Mesenchymal stem cell (in vitro differentiated cells and primary cell): Measurements from ENCODE around the gene EFHC1.

ENCODE experiments used
- DNase-seq: peaks from one replicate; pipeline ENCODE4 v3.0.0-alpha.2; 2013
- H2AFZ ChIP-seq: one replicate; pipeline ENCODE4 v1.6.1; 2013; ENCODE audit warnings: low read depth, mild to moderate bottlenecking, control low read depth, inconsistent platforms, low read length, moderate library complexity
- H2AK5ac ChIP-seq: 2 replicates; pipeline ENCODE4 v1.6.1; 2013; ENCODE audit warnings: low read length, moderate library complexity, mild to moderate bottlenecking, inconsistent platforms; ENCODE audit not compliant: severe bottlenecking
- H2BK120ac ChIP-seq: one replicate; pipeline ENCODE4 v1.6.1; 2013; ENCODE audit warnings: low read depth, mild to moderate bottlenecking, inconsistent platforms, low read length, moderate library complexity
- H2BK12ac ChIP-seq, 2 experiments: one replicate each; pipeline ENCODE4 v1.6.1; 2013; ENCODE audit warnings: inconsistent platforms in 2 of 2, low read length in 2 of 2, mild to moderate bottlenecking in 2 of 2, moderate library complexity in 2 of 2, control low read depth in 1 of 2
- H2BK15ac ChIP-seq: one replicate; pipeline ENCODE4 v1.6.1; 2013; ENCODE audit warnings: mild to moderate bottlenecking, low read depth, inconsistent platforms; ENCODE audit not compliant: poor library complexity, severe bottlenecking
- H2BK5ac ChIP-seq: 2 replicates; pipeline ENCODE4 v1.6.1; 2013; ENCODE audit warnings: low read depth, mild to moderate bottlenecking, low read length, control low read depth, inconsistent platforms; ENCODE audit not compliant: poor library complexity, severe bottlenecking
- H3K14ac ChIP-seq, 2 experiments: one replicate each; pipeline ENCODE4 v1.6.1; 2013; ENCODE audit warnings: inconsistent platforms in 2 of 2, low read length in 2 of 2, control low read depth in 1 of 2, mild to moderate bottlenecking in 1 of 2, moderate library complexity in 1 of 2
- H3K18ac ChIP-seq, 2 experiments: one replicate each; pipeline ENCODE4 v1.6.1; 2013; ENCODE audit warnings: inconsistent platforms in 2 of 2, low read length in 2 of 2, control low read depth in 1 of 2, low read depth in 1 of 2, mild to moderate bottlenecking in 1 of 2
- H3K23ac ChIP-seq, 2 experiments: one replicate each; pipeline ENCODE4 v1.6.1; 2013; ENCODE audit warnings: inconsistent platforms in 2 of 2, low read length in 2 of 2, mild to moderate bottlenecking in 2 of 2, moderate library complexity in 2 of 2, control low read depth in 1 of 2
- H3K27ac ChIP-seq: 2 replicates; pipeline ENCODE4 v1.5.1; 2013; ENCODE audit warnings: mild to moderate bottlenecking, moderate library complexity, low read length, control low read depth, inconsistent platforms; ENCODE audit not compliant: poor library complexity, severe bottlenecking
- H3K27me3 ChIP-seq, 2 experiments: 2 replicates each; pipeline versions ENCODE4 v1.6.1 to v1.7.0; 2013; ENCODE audit warnings: low read length in 2 of 2, mild to moderate bottlenecking in 2 of 2, moderate library complexity in 2 of 2, control low read depth in 1 of 2, inconsistent platforms in 1 of 2; ENCODE audit not compliant: control insufficient read depth in 1 of 2, insufficient read depth in 1 of 2
- H3K36me3 ChIP-seq, 2 experiments: 2 replicates each; pipeline versions ENCODE4 v1.6.1 to v1.7.0; 2013; ENCODE audit warnings: low read length in 2 of 2, control low read depth in 1 of 2, inconsistent platforms in 1 of 2, low read depth in 1 of 2, mild to moderate bottlenecking in 1 of 2; ENCODE audit not compliant: insufficient read depth in 2 of 2, control insufficient read depth in 1 of 2
- H3K4ac ChIP-seq, 2 experiments: one replicate each; pipeline ENCODE4 v1.6.1; 2013; ENCODE audit warnings: inconsistent platforms in 2 of 2, low read length in 2 of 2, mild to moderate bottlenecking in 2 of 2, moderate library complexity in 2 of 2, control low read depth in 1 of 2, low read depth in 1 of 2
- H3K4me1 ChIP-seq: 2 replicates; pipeline ENCODE4 v1.6.1; 2013; ENCODE audit warnings: low read depth, low read length, control low read depth; ENCODE audit not compliant: control insufficient read depth, insufficient read depth
- H3K4me2 ChIP-seq: 2 replicates; pipeline ENCODE4 v1.6.1; 2013; ENCODE audit warnings: low read length, mild to moderate bottlenecking, inconsistent platforms; ENCODE audit not compliant: poor library complexity, severe bottlenecking
- H3K4me3 ChIP-seq, 2 experiments: 2 replicates each; pipeline versions ENCODE4 v1.5.1 to v1.7.0; 2013; ENCODE audit warnings: low read length in 2 of 2, mild to moderate bottlenecking in 2 of 2, control low read depth in 1 of 2, low read depth in 1 of 2; ENCODE audit not compliant: insufficient read depth in 1 of 2
- H3K79me1 ChIP-seq: replicated peaks from 2 replicates; pipeline ENCODE4 v1.6.1; 2013; ENCODE audit warnings: mild to moderate bottlenecking, control low read depth, low read length, inconsistent platforms; ENCODE audit not compliant: poor library complexity, severe bottlenecking
- H3K9ac ChIP-seq: 2 replicates; pipeline ENCODE4 v1.7.0; 2013; ENCODE audit warnings: mild to moderate bottlenecking, low read length, moderate library complexity
- H3K9me3 ChIP-seq: 2 replicates; pipeline ENCODE4 v1.7.0; 2013; ENCODE audit warnings: mild to moderate bottlenecking, low read length; ENCODE audit not compliant: control insufficient read depth
- H4K8ac ChIP-seq: one replicate; pipeline ENCODE4 v1.6.1; 2013; ENCODE audit warnings: inconsistent platforms, mild to moderate bottlenecking, low read length, moderate library complexity
- H4K91ac ChIP-seq: one replicate; pipeline ENCODE4 v1.6.1; 2013; ENCODE audit warnings: mild to moderate bottlenecking, low read length, inconsistent platforms
- WGBS: methylation state at CpG from one replicate; pipeline ENCODE4 v1.1.7; 2013; ENCODE audit warnings: mixed read lengths; 5-methylcytosine and 5-hydroxymethylcytosine counted together

EFHC1 gene

DNA sequence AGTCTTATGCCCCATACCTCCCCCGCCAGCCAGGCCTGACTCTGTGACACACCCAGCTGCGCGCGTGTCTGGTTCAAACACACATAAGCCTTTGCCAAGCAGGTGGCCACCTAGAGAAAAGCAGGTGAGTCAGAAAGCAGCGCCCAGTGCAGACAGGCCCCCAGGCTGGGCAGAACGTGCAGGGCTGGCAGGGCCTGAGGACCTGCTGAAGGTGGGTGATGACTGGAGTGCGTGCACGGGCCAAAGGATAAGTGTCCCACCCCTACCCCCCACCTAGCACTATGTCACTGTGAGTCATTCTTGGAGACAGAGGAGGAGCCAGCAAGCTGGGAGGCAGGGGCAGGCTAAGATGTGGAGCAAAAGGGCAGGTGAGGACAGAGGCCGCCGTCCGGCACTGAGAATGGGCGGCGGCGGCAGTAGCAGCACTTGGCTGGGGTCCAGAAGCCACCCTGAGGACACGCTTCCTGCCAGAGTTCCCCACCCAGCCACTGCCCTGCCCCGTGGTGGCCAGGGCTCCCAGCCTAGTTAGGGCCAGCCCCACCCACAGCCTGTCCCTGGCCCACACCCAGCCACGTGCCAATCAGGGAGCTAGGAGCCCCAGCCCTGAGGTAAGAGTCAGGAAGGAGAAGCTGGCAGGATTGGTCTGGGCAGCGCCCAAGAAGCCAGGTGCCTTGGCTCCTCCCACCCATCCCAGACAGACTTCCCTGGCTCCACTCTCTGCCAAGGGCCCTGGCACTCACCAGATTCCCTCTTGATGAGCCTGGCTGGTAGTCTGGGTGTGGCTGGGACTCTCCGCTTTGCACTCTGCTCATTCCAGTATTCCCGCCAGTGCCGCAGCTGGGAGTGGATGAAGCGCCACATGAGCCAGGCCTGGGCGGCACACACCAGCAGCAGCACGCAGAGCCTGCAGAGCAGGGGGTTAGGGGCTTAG is 84.0 kb downstream of the EFHC1 start:
- Histone ChIP-seq H3K14ac (peak overlapping the region in 1 of 2 experiments; percentile 85), H3K4me2 (no peak overlapping the region), H2AK5ac (peak overlapping the region; percentile 83), H3K27me3 (no peaks in the 10 kb centered on the region), H3K79me1 (peaks cover 41% of the 10 kb centered on the region), H3K9ac (peak overlapping the region; percentile 61), H2AFZ (no peak overlapping the region), H3K18ac (peak overlapping the region; percentile 86 to 95), H3K36me3 (peaks cover 87 to 96% of the 10 kb centered on the region in 2 experiments), H3K4ac (peak overlapping the region; percentile 45 to 68), H3K27ac (peak overlapping the region; percentile 80), H2BK5ac (peak overlapping the region; percentile 60), H2BK120ac (no peak overlapping the region), H4K91ac (peak overlapping the region; percentile 84), H2BK15ac (peak overlapping the region; percentile 17), H2BK12ac (peak overlapping the region in 1 of 2 experiments; percentile 68), H4K8ac (peak overlapping the region; percentile 67), H3K4me3 (no peak overlapping the region), H3K23ac (no peak overlapping the region), H3K4me1 (peaks cover 37% of the 10 kb centered on the region), H3K9me3 (no peaks in the 10 kb centered on the region)
- DNase-seq: peak; percentile 91
- WGBS: 63% methylated on average over 20 of the region's 24 CpGs

DNA sequence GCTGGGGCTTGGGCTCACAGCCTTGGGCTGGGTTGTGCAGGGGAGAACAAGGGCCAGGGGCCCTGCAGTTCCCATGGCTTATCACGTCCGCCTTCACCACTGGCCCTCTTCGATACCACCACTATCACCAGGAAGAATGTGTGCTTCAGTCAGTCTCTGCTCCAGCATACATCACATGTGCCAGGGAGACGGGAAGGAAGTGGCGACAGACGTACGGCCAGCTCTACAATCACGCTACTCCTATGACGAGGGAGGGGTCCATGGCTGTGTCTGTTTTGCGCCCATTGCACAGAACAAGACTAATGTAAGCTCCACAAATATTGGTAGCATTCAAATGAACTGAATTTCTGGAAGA is 84.6 kb downstream of the EFHC1 start:
- peaks cover 41% of the 10 kb centered on the region for H3K4me1 ChIP-seq
- no peak overlapping the region for H3K14ac ChIP-seq
- no peak overlapping the region for H2BK5ac ChIP-seq
- H4K91ac ChIP-seq: peak overlapping the region; percentile 84
- DNase-seq: no peak
- peaks cover 91 to 97% of the 10 kb centered on the region in 2 experiments for H3K36me3 ChIP-seq
- H2AK5ac ChIP-seq: peak overlapping the region; percentile 83
- peak overlapping the region; percentile 8 for H3K9ac ChIP-seq
- H2BK15ac ChIP-seq: no peak overlapping the region
- WGBS: 94% methylated on average over 10 of the region's 10 CpGs
- no peak overlapping the region for H3K4me2 ChIP-seq
- H3K4ac ChIP-seq: peak overlapping the region in 1 of 2 experiments; percentile 27
- peak overlapping the region; percentile 1 for H4K8ac ChIP-seq
- H3K18ac ChIP-seq: peak overlapping the region; percentile 0 to 95
- peaks cover 41% of the 10 kb centered on the region for H3K79me1 ChIP-seq
- H3K23ac ChIP-seq: no peak overlapping the region
- H2BK120ac ChIP-seq: no peak overlapping the region
- peak overlapping the region; percentile 80 for H3K27ac ChIP-seq
- H2BK12ac ChIP-seq: peak overlapping the region in 1 of 2 experiments; percentile 19
- H3K4me3 ChIP-seq: no peak overlapping the region
- H2AFZ ChIP-seq: no peak overlapping the region
- no peaks in the 10 kb centered on the region for H3K9me3 ChIP-seq
- H3K27me3 ChIP-seq: no peaks in the 10 kb centered on the region

DNA sequence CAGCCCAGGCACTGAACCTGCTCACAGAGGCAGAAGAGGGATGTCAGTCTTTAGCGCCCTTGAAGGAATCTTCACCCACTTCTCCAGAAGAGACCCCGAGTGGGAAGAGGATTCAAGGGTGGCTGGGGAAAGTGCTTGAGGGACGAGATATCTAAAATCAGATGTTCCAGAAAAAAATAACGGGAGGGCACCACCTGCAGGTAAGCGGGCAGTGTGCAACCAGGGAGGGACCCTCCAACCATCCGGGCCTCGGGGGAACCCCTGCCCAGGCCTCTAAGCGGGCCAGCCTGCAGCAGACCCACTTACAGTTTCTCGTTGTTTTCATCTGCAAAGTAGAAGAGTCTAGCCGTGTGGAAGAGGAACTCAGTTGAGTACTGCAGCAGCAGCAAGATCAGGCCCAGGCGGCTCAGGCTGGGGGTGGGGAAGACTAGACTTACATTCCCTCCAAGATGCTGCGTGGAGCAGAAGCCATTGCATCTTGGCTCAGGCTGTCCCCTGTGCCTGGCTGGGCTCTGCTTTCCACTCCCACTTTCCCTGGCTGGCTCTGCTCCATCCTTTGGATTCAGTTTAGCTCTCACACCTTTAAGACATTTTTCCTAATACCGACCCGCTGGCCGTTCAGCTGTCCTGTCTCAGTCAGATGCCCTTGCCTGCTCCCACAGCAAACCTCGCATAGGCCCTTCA is 85.7 kb downstream of the EFHC1 start:
- H3K23ac ChIP-seq: no peak overlapping the region
- H3K4me1 ChIP-seq: peaks cover 34% of the 10 kb centered on the region
- H3K4ac ChIP-seq: no peak overlapping the region
- no peak overlapping the region for H2BK120ac ChIP-seq
- peak overlapping the region in 1 of 2 experiments; percentile 83 for H3K14ac ChIP-seq
- H3K79me1 ChIP-seq: peaks cover 33% of the 10 kb centered on the region
- H4K91ac ChIP-seq: peak overlapping the region; percentile 43
- no peaks in the 10 kb centered on the region for H3K9me3 ChIP-seq
- peaks cover 80 to 98% of the 10 kb centered on the region in 2 experiments for H3K36me3 ChIP-seq
- H2BK15ac ChIP-seq: no peak overlapping the region
- DNase-seq: no peak
- H3K27ac ChIP-seq: no peak overlapping the region
- H2BK12ac ChIP-seq: no peak overlapping the region
- WGBS: 97% methylated on average over 16 of the region's 16 CpGs
- no peak overlapping the region for H4K8ac ChIP-seq
- peak overlapping the region; percentile 9 to 28 for H3K18ac ChIP-seq
- H3K4me3 ChIP-seq: no peak overlapping the region
- no peak overlapping the region for H2AFZ ChIP-seq
- no peak overlapping the region for H2BK5ac ChIP-seq
- H3K4me2 ChIP-seq: no peak overlapping the region
- peak overlapping the region; percentile 27 for H2AK5ac ChIP-seq
- no peak overlapping the region for H3K9ac ChIP-seq
- H3K27me3 ChIP-seq: no peaks in the 10 kb centered on the region

DNA sequence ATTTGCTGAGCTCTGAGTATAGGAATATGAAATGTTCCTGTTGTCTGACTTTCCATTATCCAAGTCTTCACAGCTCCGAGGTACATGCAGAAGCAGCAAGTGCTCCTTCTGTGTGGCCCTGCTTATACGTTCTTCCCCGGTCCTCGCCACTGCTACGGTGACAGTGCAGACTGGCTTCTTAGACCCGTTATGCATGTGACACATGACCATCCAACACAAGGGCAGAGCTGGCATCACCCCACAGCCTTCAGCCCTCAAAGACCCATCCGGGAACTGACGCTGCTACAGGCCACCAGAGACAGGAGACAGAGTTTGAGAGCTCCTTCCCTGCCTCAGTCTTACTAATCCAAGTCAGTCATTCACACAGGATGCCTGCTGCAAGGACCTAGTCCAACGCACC is 86.3 kb downstream of the EFHC1 start:
- no peak overlapping the region for H3K4me3 ChIP-seq
- H3K18ac ChIP-seq: no peak overlapping the region
- DNase-seq: no peak
- WGBS: 91% methylated on average over 9 of the region's 9 CpGs
- H3K27me3 ChIP-seq: no peaks in the 10 kb centered on the region
- H3K14ac ChIP-seq: no peak overlapping the region
- H3K79me1 ChIP-seq: peaks cover 33% of the 10 kb centered on the region
- peaks cover 37% of the 10 kb centered on the region for H3K4me1 ChIP-seq
- no peak overlapping the region for H2BK5ac ChIP-seq
- H4K8ac ChIP-seq: no peak overlapping the region
- peak overlapping the region in 1 of 2 experiments; percentile 59 for H2BK12ac ChIP-seq
- H3K27ac ChIP-seq: no peak overlapping the region
- no peak overlapping the region for H2BK15ac ChIP-seq
- H2BK120ac ChIP-seq: no peak overlapping the region
- no peak overlapping the region for H3K4ac ChIP-seq
- peak overlapping the region; percentile 43 for H4K91ac ChIP-seq
- H2AK5ac ChIP-seq: no peak overlapping the region
- H3K36me3 ChIP-seq: peaks cover 82 to 93% of the 10 kb centered on the region in 2 experiments
- H3K4me2 ChIP-seq: no peak overlapping the region
- no peak overlapping the region for H3K23ac ChIP-seq
- H3K9ac ChIP-seq: no peak overlapping the region
- H2AFZ ChIP-seq: no peak overlapping the region
- no peaks in the 10 kb centered on the region for H3K9me3 ChIP-seq
